GM10248 (cell line): Measurements from ENCODE around the gene AGAP4.
"Not testable (repeated sequence)": the region's sequence is repeated elsewhere in the genome, so short reads cannot be mapped to it uniquely, and the experiment has no call there.

Source experiments
- CTCF ChIA-PET: fragments of 300-600 bp; sonication (Branson Sonifier 250); formaldehyde crosslinking; extraction: SDS; loops from one replicate; lab custom pipeline; 2021; ENCODE audit warnings: antibody characterized with exemption; lab: Yijun Ruan, JAX
- POLR2A ChIA-PET: fragments of 350-650 bp; sonication (Branson Sonifier 250); formaldehyde crosslinking; extraction: SDS; loops from one replicate; lab custom pipeline; 2020; ENCODE audit warnings: antibody characterized with exemption; lab: Yijun Ruan, JAX
- DNase-seq: peaks from one replicate; pipeline ENCODE4 v3.0.0; 2012; ENCODE audit errors: extremely low spot score
- CTCF ChIP-seq: IDR thresholded peaks from 2 replicates; pipeline ENCODE4 v1.5.1; 2012; ENCODE audit warnings: mild to moderate bottlenecking, low read depth; ENCODE audit errors: extremely low read depth, missing control alignments, control extremely low read depth

AGAP4 gene

GRCh38 chr10:45817130-45817859 is 30.0 kb downstream of the AGAP4 start:
- ChIA-PET POLR2A (no interaction called here), CTCF (no interaction called here)
- no peak for DNase-seq
- no peak for TF ChIP-seq CTCF

- POLR2A ChIA-PET, CTCF ChIA-PET, DNase-seq: not testable (repeated sequence)
These were observed 33.2 kb downstream of the AGAP4 start for GRCh38 chr10:45814146-45814545.

- DNase-seq, POLR2A ChIA-PET, CTCF ChIA-PET: not testable (repeated sequence)
These were observed 34.3 kb downstream of the AGAP4 start for GRCh38 chr10:45812959-45813358.

GRCh38 chr10:45811075-45811474 is 36.2 kb downstream of the AGAP4 start:
- ChIA-PET POLR2A (no interaction called here), CTCF (no interaction called here)
- no peak for TF ChIP-seq CTCF
- no peak for DNase-seq

GRCh38 chr10:45809837-45810236 is 37.5 kb downstream of the AGAP4 start:
- POLR2A ChIA-PET, result no interaction called here
- DNase-seq, result no peak
- CTCF ChIA-PET, result no interaction called here
- no peak for TF ChIP-seq CTCF

- POLR2A ChIA-PET, CTCF ChIA-PET, DNase-seq: not testable (repeated sequence)
These were observed 42.3 kb downstream of the AGAP4 start for GRCh38 chr10:45804996-45805395.

- CTCF ChIA-PET, DNase-seq, POLR2A ChIA-PET: not testable (repeated sequence)
These were observed 44.0 kb downstream of the AGAP4 start for GRCh38 chr10:45803060-45804010.

- DNase-seq, CTCF ChIA-PET, POLR2A ChIA-PET: not testable (repeated sequence)
These were observed 52.5 kb downstream of the AGAP4 start for GRCh38 chr10:45794761-45795160.

- DNase-seq, POLR2A ChIA-PET, CTCF ChIA-PET: not testable (repeated sequence)
These were observed 56.4 kb downstream of the AGAP4 start for GRCh38 chr10:45790694-45791426.

GRCh38 chr10:45789991-45790390 is 57.3 kb downstream of the AGAP4 start:
- CTCF ChIA-PET, POLR2A ChIA-PET, DNase-seq: not testable (repeated sequence)

- CTCF ChIA-PET, result not testable (repeated sequence)
These were observed 60.0 kb downstream of the AGAP4 start for GRCh38 chr10:45787212-45787741.

GRCh38 chr10:45786217-45786616 is 61.1 kb downstream of the AGAP4 start:
- POLR2A ChIA-PET, CTCF ChIA-PET, DNase-seq: not testable (repeated sequence)

More at GRCh38 chr10:45787212-45787741, 60.0 kb downstream of the AGAP4 start:
- DNase-seq, POLR2A ChIA-PET: not testable (repeated sequence)
